H1 (cell line): ENCODE measurements around the gene C16orf95. TPM values are rescaled to one million over a fixed set of nuclear protein-coding genes. Genes with fewer than 3 reads are reported as not detected.

Source experiments
- CTCF ChIA-PET: fragments of 300-600 bp; sonication (Branson Sonifier 250); formaldehyde crosslinking; loops from one replicate; lab custom pipeline; 2021; ENCODE audit not compliant: partially characterized antibody; lab: Charles Lee
- POLR2A ChIA-PET: fragments of 300-600 bp; sonication (Branson Sonifier 250); formaldehyde crosslinking; loops from one replicate; lab custom pipeline; 2021; ENCODE audit warnings: inconsistent platforms; ENCODE audit not compliant: partially characterized antibody; lab: Charles Lee
- DNase-seq, 2 experiments: peaks; one replicate each; pipeline versions ENCODE4 v3.0.0 to v3.0.0-alpha.2; 2010 to 2022; ENCODE audit warnings: low spot score in 2 of 2, low read depth in 1 of 2, mixed read lengths in 1 of 2
- FAIRE-seq: peaks from 2 replicates; lab custom pipeline; 2011; peaks lifted over from hg19 to GRCh38; lab: Jason Lieb, UNC
- H2AFZ ChIP-seq: 2 replicates; pipeline ENCODE4 v1.8.1; 2012; ENCODE audit warnings: low read length, inconsistent platforms
- H2AK5ac ChIP-seq: 2 replicates; pipeline ENCODE4 v1.6.1; 2013; ENCODE audit warnings: low read depth, low read length
- H2BK120ac ChIP-seq: replicated peaks from 2 replicates; pipeline ENCODE3; 2013; ENCODE audit warnings: low read depth, low read length, inconsistent platforms
- H2BK12ac ChIP-seq: 2 replicates; pipeline ENCODE4 v1.6.1; 2013; ENCODE audit warnings: low read depth, low read length
- H2BK15ac ChIP-seq: 2 replicates; pipeline ENCODE4 v1.6.1; 2013; ENCODE audit warnings: low read length
- H2BK20ac ChIP-seq: 2 replicates; pipeline ENCODE4 v1.6.1; 2013; ENCODE audit warnings: low read length
- H2BK5ac ChIP-seq: 2 replicates; pipeline ENCODE4 v1.6.1; 2013; ENCODE audit warnings: low read depth, low read length
- H3K14ac ChIP-seq: 2 replicates; pipeline ENCODE4 v1.6.1; 2013; ENCODE audit warnings: inconsistent platforms; ENCODE audit not compliant: insufficient read length
- H3K18ac ChIP-seq: 2 replicates; pipeline ENCODE4 v1.6.1; 2013; ENCODE audit warnings: low read length; ENCODE audit errors: extremely low read depth
- H3K23ac ChIP-seq: 2 replicates; pipeline ENCODE4 v1.6.1; 2013; ENCODE audit warnings: inconsistent platforms; ENCODE audit not compliant: insufficient read length
- H3K23me2 ChIP-seq: 2 replicates; pipeline ENCODE4 v1.6.1; 2013; ENCODE audit warnings: low read depth, low read length
- H3K27ac ChIP-seq: 2 replicates; pipeline ENCODE4 v1.6.1; 2011; ENCODE audit warnings: low read depth, low read length, inconsistent platforms
- H3K27me3 ChIP-seq, 4 experiments: replicated peaks in 1 of 4; 1 replicate in 1 of 4; 2 replicates in 3 of 4; pipeline versions ENCODE4 v1.6.1 to v1.8.1; 2011 to 2013; ENCODE audit warnings: low read length in 3 of 4, mild to moderate bottlenecking in 3 of 4, inconsistent platforms in 2 of 4, mixed read lengths in 2 of 4, moderate library complexity in 1 of 4; ENCODE audit not compliant: control insufficient read depth in 3 of 4, insufficient read depth in 3 of 4; ENCODE audit errors: extremely low read depth in 1 of 4
- H3K36me3 ChIP-seq, 4 experiments: 2 replicates each; pipeline versions ENCODE4 v1.6.1 to v1.8.1; 2011 to 2013; ENCODE audit warnings: mild to moderate bottlenecking in 4 of 4, low read length in 3 of 4, moderate library complexity in 2 of 4, control low read depth in 1 of 4, inconsistent platforms in 1 of 4; ENCODE audit not compliant: insufficient read depth in 4 of 4, control insufficient read depth in 2 of 4
- H3K4ac ChIP-seq: replicated peaks from 2 replicates; pipeline ENCODE3; 2013; ENCODE audit warnings: low read length, low read depth, mixed read lengths, inconsistent platforms; ENCODE audit not compliant: insufficient read length
- H3K4me1 ChIP-seq, 4 experiments: replicated peaks in 1 of 4; 1 replicate in 1 of 4; 2 replicates in 3 of 4; pipeline versions ENCODE4 v1.6.1 to v1.8.1; 2011 to 2013; ENCODE audit warnings: low read length in 3 of 4, inconsistent platforms in 2 of 4, mixed read lengths in 1 of 4; ENCODE audit not compliant: insufficient read depth in 4 of 4, control insufficient read depth in 3 of 4
- H3K4me2 ChIP-seq, 2 experiments: 2 replicates each; pipeline versions ENCODE4 v1.6.1 to v1.8.1; 2011 to 2013; ENCODE audit warnings: low read depth in 2 of 2, low read length in 2 of 2, control low read depth in 1 of 2, inconsistent platforms in 1 of 2, mild to moderate bottlenecking in 1 of 2; ENCODE audit not compliant: insufficient read depth in 1 of 2
- H3K4me3 ChIP-seq, 4 experiments: fragments of 200-600, 300-600 bp in 1 of 4; sonication (generic), shearing (Covaris generic), sonication (Bioruptor Twin) in 1 of 4; 2 replicates each; pipeline versions ENCODE4 v1.5.1 to v1.8.1; 2011 to 2016; ENCODE audit warnings: low read length in 4 of 4, low read depth in 3 of 4, control low read depth in 2 of 4, inconsistent platforms in 2 of 4, mild to moderate bottlenecking in 2 of 4, mixed read lengths in 1 of 4, moderate library complexity in 1 of 4; ENCODE audit not compliant: insufficient read depth in 2 of 4; ENCODE audit errors: extremely low read depth in 1 of 4
- H3K56ac ChIP-seq: replicated peaks from 2 replicates; pipeline ENCODE3; 2013; ENCODE audit warnings: low read depth, mild to moderate bottlenecking, mixed read lengths, low read length, inconsistent platforms; ENCODE audit not compliant: insufficient read length
- H3K79me1 ChIP-seq: 2 replicates; pipeline ENCODE4 v1.6.1; 2013; ENCODE audit warnings: low read depth, low read length, control low read depth
- H3K79me2 ChIP-seq, 2 experiments: 2 replicates each; pipeline versions ENCODE4 v1.6.1 to v1.8.1; 2012 to 2013; ENCODE audit warnings: low read length in 2 of 2, mild to moderate bottlenecking in 2 of 2, inconsistent platforms in 1 of 2; ENCODE audit not compliant: insufficient read depth in 2 of 2, control insufficient read depth in 1 of 2
- H3K9ac ChIP-seq, 4 experiments: replicated peaks in 1 of 4; 1 replicate in 1 of 4; 2 replicates in 3 of 4; pipeline versions ENCODE4 v1.6.1 to v1.8.1; 2011 to 2013; ENCODE audit warnings: low read depth in 3 of 4, low read length in 3 of 4, control low read depth in 2 of 4, mild to moderate bottlenecking in 2 of 4, moderate library complexity in 2 of 4, inconsistent platforms in 1 of 4; ENCODE audit errors: extremely low read depth in 1 of 4
- H3K9me3 ChIP-seq, 2 experiments: 2 replicates each; pipeline versions ENCODE4 v1.6.1 to v1.8.1; 2012 to 2013; ENCODE audit warnings: mild to moderate bottlenecking in 2 of 2, moderate library complexity in 2 of 2, control low read depth in 1 of 2, inconsistent platforms in 1 of 2, low read depth in 1 of 2, low read length in 1 of 2, mixed read lengths in 1 of 2; ENCODE audit not compliant: insufficient read depth in 2 of 2
- H4K20me1 ChIP-seq, 2 experiments: replicated peaks in 1 of 2; 2 replicates each; pipeline versions ENCODE3 to v1.8.1; 2011 to 2013; ENCODE audit warnings: inconsistent platforms in 2 of 2, low read length in 2 of 2, mild to moderate bottlenecking in 1 of 2; ENCODE audit not compliant: insufficient read depth in 2 of 2, control insufficient read depth in 1 of 2
- H4K5ac ChIP-seq: 2 replicates; pipeline ENCODE4 v1.6.1; 2013; ENCODE audit warnings: low read length, low read depth, mixed read lengths, inconsistent platforms; ENCODE audit not compliant: insufficient read length
- H4K8ac ChIP-seq: 2 replicates; pipeline ENCODE4 v1.8.0; 2013; ENCODE audit warnings: mild to moderate bottlenecking, moderate library complexity, low read length, inconsistent platforms; ENCODE audit not compliant: insufficient read depth; ENCODE audit errors: extremely low read depth
- H4K91ac ChIP-seq: replicated peaks from 2 replicates; pipeline ENCODE3; 2013; ENCODE audit warnings: low read length, mixed read lengths, inconsistent platforms; ENCODE audit not compliant: insufficient read length
- ATF3 ChIP-seq: IDR thresholded peaks from 2 replicates; pipeline ENCODE4 v1.6.1; 2011; ENCODE audit warnings: low read depth, mild to moderate bottlenecking, low read length; ENCODE audit not compliant: insufficient read depth
- BACH1 ChIP-seq: IDR thresholded peaks from 2 replicates; pipeline ENCODE4 v1.6.1; 2012; ENCODE audit warnings: low read length, improper control_type of control experiment
- EGR1 ChIP-seq: IDR thresholded peaks from 2 replicates; pipeline ENCODE4 v1.6.1; 2011; ENCODE audit warnings: low read depth, low read length, borderline replicate concordance
- GTF2F1 ChIP-seq: IDR thresholded peaks from 2 replicates; pipeline ENCODE4 v1.6.1; 2012; ENCODE audit warnings: low read depth, low read length, improper control_type of control experiment, borderline replicate concordance
- HDAC2 ChIP-seq, 2 experiments: fragments of 300-600 bp in 1 of 2; sonication (generic) in 1 of 2; IDR thresholded peaks; 2 replicates each; pipeline ENCODE4 v1.6.1; 2011 to 2012; ENCODE audit warnings: low read depth in 2 of 2, low read length in 2 of 2, mild to moderate bottlenecking in 2 of 2, moderate library complexity in 2 of 2, borderline replicate concordance in 1 of 2, inconsistent platforms in 1 of 2
- KDM1A ChIP-seq: fragments of 200-600, 300-600 bp; sonication (generic); IDR thresholded peaks from 2 replicates; pipeline ENCODE4 v1.7.1; 2016; ENCODE audit warnings: mild to moderate bottlenecking, low read length, borderline replicate concordance
- KDM5A ChIP-seq: fragments of 200-600 bp; IDR thresholded peaks from 2 replicates; pipeline ENCODE4 v1.7.1; 2012; ENCODE audit warnings: mild to moderate bottlenecking, low read length, inconsistent platforms, mixed read lengths
- NANOG ChIP-seq: IDR thresholded peaks from 2 replicates; pipeline ENCODE4 v1.6.1; 2011; ENCODE audit warnings: low read length, low read depth, mild to moderate bottlenecking, inconsistent platforms; ENCODE audit not compliant: insufficient read depth, poor library complexity, severe bottlenecking
- PHF8 ChIP-seq: fragments of 200-600 bp; sonication (generic); conservative IDR thresholded peaks from 2 replicates; pipeline ENCODE4 v1.7.1; 2012; ENCODE audit warnings: low read depth, mild to moderate bottlenecking, inconsistent platforms, low read length, moderate library complexity
- POLR2A ChIP-seq, 2 experiments: IDR thresholded peaks; 1 replicate in 1 of 2; 2 replicates in 1 of 2; pipeline ENCODE4 v1.6.1; 2011; ENCODE audit warnings: low read depth in 2 of 2, low read length in 2 of 2, mild to moderate bottlenecking in 2 of 2; ENCODE audit errors: control extremely low read depth in 1 of 2
- SP1 ChIP-seq: IDR thresholded peaks from 2 replicates; pipeline ENCODE4 v1.6.1; 2011; ENCODE audit warnings: low read depth, low read length
- TAF1 ChIP-seq: IDR thresholded peaks from 2 replicates; pipeline ENCODE4 v1.6.1; 2011; ENCODE audit warnings: mild to moderate bottlenecking, low read depth, low read length
- ZNF274 ChIP-seq: IDR thresholded peaks from 2 replicates; pipeline ENCODE4 v1.7.0; 2012; ENCODE audit warnings: low read length, borderline replicate concordance; ENCODE audit errors: extremely low read depth
- WGBS, 2 experiments: shearing (Covaris generic) in 1 of 2; methylation state at CpG; one replicate each; pipeline versions ENCODE4 v1.1.6 to v1.1.7; 2013 to 2015; ENCODE audit warnings: low lambda C conversion rate in 2 of 2, mixed read lengths in 2 of 2, inconsistent platforms in 1 of 2, low coverage in 1 of 2, missing lambda C conversion rate in 1 of 2; ENCODE audit not compliant: insufficient replicate concordance in 2 of 2, insufficient coverage in 1 of 2, insufficient read length in 1 of 2; ENCODE audit errors: extremely low coverage in 1 of 2, missing lambda C conversion rate in 1 of 2; 5-methylcytosine and 5-hydroxymethylcytosine counted together
- polyA plus RNA-seq, 7 experiments: library from polyadenylated mRNA; depleted of rRNA in 3 of 7; stranded (reverse) in 5 of 7; unstranded in 2 of 7; fragments of >200 nt in 5 of 7; fragments of 200-250 nt in 2 of 7; gene quantifications; 1 replicate in 5 of 7; 2 replicates in 1 of 7; 4 replicates in 1 of 7; pipeline versions ENCODE4 v1.2.1 to v1.2.3, GENCODE V29; 2011 to 2013; ENCODE audit warnings: missing spikeins in 2 of 7, mixed read lengths in 2 of 7
- total RNA-seq: library from RNA; stranded (reverse); fragmentation: NEBNext Ultra II Directional; extraction: Animal tissue kit (Norgen Biotek cat#: 25700); gene quantifications from 2 replicates; pipeline ENCODE4 v1.2.1, GENCODE V29; 2021

The C16orf95 gene
- total and polyA plus RNA-seq, 2 of the 8 experiments (the other 6 are each of a cell fraction or from before 2014, with no cell fraction given), result 5.0 to 5.4 TPM

- Histone ChIP-seq H3K4me2 (no peak overlapping the region), H2AK5ac (no peak overlapping the region), H2BK15ac (no peak overlapping the region), H4K5ac (no peak overlapping the region), H3K23me2 (no peaks in the 10 kb centered on the region), H4K91ac (no peak overlapping the region), H3K56ac (no peak overlapping the region), H4K8ac (no peak overlapping the region), H3K4me1 (peaks cover 0 to 3% (median 0%) of the 10 kb centered on the region in 4 experiments; a peak in 2 of 7 replicates), H2AFZ (no peak overlapping the region), H3K18ac (no peak overlapping the region), H3K14ac (no peak overlapping the region), H4K20me1 (peaks cover 5 to 7% of the 10 kb centered on the region in 2 experiments), H3K27ac (no peak overlapping the region), H3K36me3 (peaks cover 0 to 2% (median 0%) of the 10 kb centered on the region in 4 experiments; a peak in 4 of 8 replicates), H3K27me3 (no peaks in the 10 kb centered on the region), H2BK12ac (no peak overlapping the region), H3K4ac (no peak overlapping the region), H2BK5ac (no peak overlapping the region), H3K79me2 (no peaks in the 10 kb centered on the region), H3K4me3 (no peak overlapping the region), H3K9me3 (no peaks in the 10 kb centered on the region), H3K79me1 (no peaks in the 10 kb centered on the region; the same call in 1 of the 2 replicates), H2BK20ac (no peak overlapping the region), H3K23ac (no peak overlapping the region), H3K9ac (no peak overlapping the region), H2BK120ac (no peak overlapping the region)
- DNase-seq, result no peak
- FAIRE-seq, result no peak
- POLR2A ChIA-PET, result interaction anchor here (0.9 to 3.4 kb wide), 3 partner anchors 8 to 68 kb away, joined by 3 to 17 read pairs (median 3); partner anchors contain the start of gene C16orf95
- WGBS, 2 experiments, result 81% methylated on average over 15 of the region's 15 CpGs; no CpG with 5 or more reads in 1 of the 2 experiments
- CTCF ChIA-PET, result interaction anchor here (0.6 to 2.8 kb wide), 9 partner anchors 9 to 409 kb away, joined by 3 to 14 read pairs (median 3); no protein-coding TSS in a partner anchor
- TF ChIP-seq TAF1 (no peak), KDM1A (no peak), POLR2A (IDR thresholded peaks at IDR 0.05; ENCODE audit: control extremely low read depth in 1 of 2, low read depth in 2 of 2, low read length in 2 of 2) (no peak), SP1 (no peak), NANOG (no peak), EGR1 (no peak), ZNF274 (no peak), BACH1 (no peak), KDM5A (no peak), GTF2F1 (no peak), ATF3 (no peak), PHF8 (no peak), HDAC2 (IDR thresholded peaks at IDR 0.05; ENCODE audit: borderline replicate concordance in 1 of 2, low read depth in 2 of 2, low read length in 2 of 2) (no peak)
Observed at GRCh38 chr16:87325423-87325858, 8.2 kb upstream of the C16orf95 start.
